AG09309 (cell line): ENCODE results near the gene RHBDD1.

Experiments used
- DNase-seq: peaks from one replicate; pipeline ENCODE4 v3.0.0-alpha.2; 2010; ENCODE audit warnings: low read depth
- H3K4me3 ChIP-seq: 2 replicates; pipeline ENCODE4 v1.5.1; 2011; ENCODE audit warnings: mild to moderate bottlenecking, low read depth, low read length, moderate library complexity; ENCODE audit not compliant: control insufficient read depth
- CTCF ChIP-seq: IDR thresholded peaks from 2 replicates; pipeline ENCODE4 v1.5.1; 2011; ENCODE audit warnings: mild to moderate bottlenecking, low read depth, low read length, inconsistent platforms; ENCODE audit not compliant: insufficient read depth, control insufficient read depth; ENCODE audit errors: missing control alignments

The RHBDD1 gene

DNA sequence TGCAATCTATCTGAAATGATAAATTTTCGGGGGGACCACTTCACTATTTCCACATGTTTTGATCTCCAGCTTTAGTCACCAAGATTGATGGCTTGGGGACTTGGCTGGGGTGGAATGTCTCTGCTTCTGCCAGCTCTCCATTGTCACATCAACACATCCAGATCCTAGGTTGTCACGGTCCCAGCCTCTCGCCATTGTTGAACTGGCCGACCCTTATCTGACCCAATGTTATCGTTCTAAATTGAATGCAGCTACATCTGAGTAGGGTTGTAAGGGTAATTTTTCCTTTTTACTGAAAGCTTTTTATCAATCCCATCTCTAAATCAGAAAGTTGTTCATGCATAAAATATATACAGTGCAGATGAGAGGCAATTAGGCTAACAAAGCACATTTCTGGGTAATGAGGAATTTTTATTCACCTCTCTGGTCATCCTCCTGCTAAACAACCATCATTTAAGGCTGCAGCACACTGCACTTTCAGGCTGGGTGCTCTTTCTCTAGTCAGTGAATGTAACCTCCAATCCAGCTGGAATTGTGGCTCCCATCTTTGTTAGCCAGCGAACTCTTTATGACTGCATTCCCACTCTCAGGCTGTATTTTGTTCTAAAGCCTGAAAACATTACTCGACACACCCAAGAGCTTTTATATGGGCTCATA lies 200.0 kb downstream of the RHBDD1 start:
- no peak for TF ChIP-seq CTCF
- no peak for DNase-seq
- no peak overlapping the region for H3K4me3 ChIP-seq

- DNase-seq: no peak
- no peak overlapping the region for H3K4me3 ChIP-seq
- no peak for TF ChIP-seq CTCF
Observed at GRCh38 chr2:227036527-227036926, 200.7 kb downstream of the RHBDD1 start.

DNA sequence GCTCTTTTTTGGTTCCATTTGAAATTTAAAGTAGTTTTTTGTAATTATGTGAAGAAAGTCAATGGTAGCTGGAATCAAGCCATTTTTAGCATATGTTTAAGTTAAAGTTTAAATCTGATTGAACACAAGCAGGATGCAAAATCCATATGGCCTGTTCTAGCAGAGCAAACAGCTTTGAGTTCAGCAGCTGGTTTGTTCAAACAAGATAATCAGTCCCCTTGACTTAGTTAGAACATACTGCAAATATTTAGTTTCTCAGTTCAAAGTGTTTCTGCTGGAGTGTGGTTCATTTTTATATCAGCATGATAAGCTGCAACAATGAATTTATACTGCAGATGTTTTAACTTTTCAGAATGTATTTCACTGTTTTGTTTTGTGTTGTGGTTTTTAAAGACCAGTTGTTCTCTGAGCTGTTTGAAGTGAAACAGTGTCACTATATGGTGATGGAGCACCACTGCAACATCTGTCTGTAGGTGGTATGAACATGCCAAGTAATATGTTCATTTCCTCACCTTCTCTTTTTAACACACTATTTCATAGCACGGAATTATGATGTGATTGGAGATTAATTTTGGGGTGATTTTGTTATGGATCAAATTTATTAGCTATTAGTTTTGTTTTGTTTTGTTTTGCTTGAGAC lies 202.8 kb downstream of the RHBDD1 start:
- TF ChIP-seq CTCF: no peak
- DNase-seq: no peak
- no peak overlapping the region for H3K4me3 ChIP-seq

- no peak overlapping the region for H3K4me3 ChIP-seq
- TF ChIP-seq CTCF: no peak
- DNase-seq: no peak
Observed at GRCh38 chr2:227043981-227044380, 208.1 kb downstream of the RHBDD1 start.
